ENCODE results near the gene CCSER1.

- TF ChIP-seq CTCF (IDR thresholded peaks at IDR 0.05), result no peak
- no peak for TF ChIP-seq EP300 (IDR thresholded peaks at IDR 0.05)
- TF ChIP-seq POLR2A (IDR thresholded peaks at IDR 0.05), result no peak
These were observed 487.2 kb downstream of the CCSER1 start for GRCh38 chr4:90614371-90614770.
